HG03558 (cell line): Measurements from ENCODE around the gene GTF2IRD2.
A peak's percentile ranks its signal among the peaks of the same experiment; 100 is the strongest.
"Not testable (repeated sequence)": the region's sequence is repeated elsewhere in the genome, so short reads cannot be mapped to it uniquely, and the experiment has no call there.

Source experiments
- ATAC-seq: cut with Tn5 transposase; IDR thresholded peaks from one replicate; pipeline ENCODE4 v1.9.1; 2021; ENCODE audit warnings: moderate number of reproducible peaks; ENCODE audit not compliant: unreplicated experiment; ENCODE audit errors: extremely low read depth

The GTF2IRD2 gene

DNA sequence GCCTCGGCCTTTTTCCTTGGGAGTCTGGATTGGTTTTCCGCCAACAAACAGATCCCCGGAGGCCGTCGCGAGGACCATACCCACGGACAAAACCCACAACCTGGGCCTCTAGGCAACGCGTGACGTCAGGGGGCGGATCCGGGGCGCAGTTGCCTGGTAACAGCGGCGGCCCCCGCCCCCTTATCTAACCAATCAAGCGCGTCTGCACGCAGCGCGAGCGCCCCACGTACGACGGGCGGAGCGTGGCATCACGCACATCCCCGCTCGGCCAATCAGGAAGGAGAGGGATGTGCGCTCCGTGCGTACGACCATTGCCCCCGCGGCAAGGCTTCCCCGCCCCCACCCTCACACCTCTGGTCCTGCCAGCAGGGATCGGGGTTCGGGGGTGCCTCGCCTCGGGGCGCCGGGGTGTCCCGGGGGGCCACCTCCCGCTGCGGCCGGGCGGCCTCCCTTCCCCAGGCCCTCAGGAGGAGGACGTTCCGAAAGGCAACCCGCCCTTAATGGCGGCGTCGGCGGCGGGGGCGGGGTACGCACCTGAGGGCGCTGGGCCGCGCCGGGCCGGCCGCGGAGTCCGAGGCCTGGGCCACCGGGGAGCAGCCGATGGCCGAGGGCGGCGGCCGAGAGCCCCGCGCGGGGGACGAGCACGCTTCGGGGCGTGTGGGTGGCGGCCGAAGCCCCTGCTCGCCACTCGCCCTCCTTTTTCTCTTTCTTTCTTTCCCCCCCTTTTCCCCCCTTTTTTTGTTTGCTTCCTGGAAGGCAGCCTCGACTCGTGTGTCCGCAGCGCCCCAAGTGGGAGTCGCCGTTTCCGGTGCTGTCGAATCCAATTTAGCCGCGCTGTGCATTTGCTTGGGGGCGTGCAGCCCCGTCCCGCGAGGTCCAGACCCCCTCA lies at the start of gene GTF2IRD2:
Gene GTF2IRD2, minus strand, starts transcription at position 773 of the 889 bp plus-strand sequence. CDS start 15,227 bp downstream, outside the sequence.
- peak; percentile 85 for ATAC-seq

- ATAC-seq, result not testable (repeated sequence)
Observed at GRCh38 chr7:74890158-74891123, 39.0 kb upstream of the GTF2IRD2 start.

DNA sequence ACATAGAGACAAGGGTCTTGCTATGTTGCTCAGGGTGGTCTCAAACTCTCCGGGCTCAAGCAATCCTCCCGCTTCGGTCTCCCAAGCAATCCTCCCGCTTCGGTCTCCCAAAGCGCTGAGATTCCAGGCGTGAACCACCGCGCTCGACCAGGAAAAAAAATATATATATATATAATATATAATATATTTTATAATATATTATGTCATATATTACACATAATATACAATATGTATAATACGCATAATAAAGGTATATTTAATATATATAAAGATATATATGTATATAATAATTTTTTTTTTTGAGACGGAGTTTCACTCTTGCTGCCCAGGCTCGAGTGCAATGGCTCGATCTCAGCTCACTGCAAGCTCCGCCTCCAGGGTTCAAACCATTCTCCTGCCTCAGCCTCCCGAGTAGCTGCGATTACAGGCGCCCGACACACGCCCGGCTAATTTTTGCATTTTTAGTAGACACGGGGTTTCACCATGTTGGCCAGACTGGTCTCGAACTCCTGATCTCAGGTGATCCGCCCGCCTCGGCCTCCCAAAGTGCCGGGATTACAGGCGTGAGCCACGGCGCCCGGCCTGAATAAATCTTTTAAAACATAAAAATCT lies 38.2 kb upstream of the GTF2IRD2 start:
- not testable (repeated sequence) for ATAC-seq

- not testable (repeated sequence) for ATAC-seq
Observed at GRCh38 chr7:74885295-74885694, 33.9 kb upstream of the GTF2IRD2 start.

- ATAC-seq, result not testable (repeated sequence)
Observed at GRCh38 chr7:74882110-74882509, 30.7 kb upstream of the GTF2IRD2 start.

DNA sequence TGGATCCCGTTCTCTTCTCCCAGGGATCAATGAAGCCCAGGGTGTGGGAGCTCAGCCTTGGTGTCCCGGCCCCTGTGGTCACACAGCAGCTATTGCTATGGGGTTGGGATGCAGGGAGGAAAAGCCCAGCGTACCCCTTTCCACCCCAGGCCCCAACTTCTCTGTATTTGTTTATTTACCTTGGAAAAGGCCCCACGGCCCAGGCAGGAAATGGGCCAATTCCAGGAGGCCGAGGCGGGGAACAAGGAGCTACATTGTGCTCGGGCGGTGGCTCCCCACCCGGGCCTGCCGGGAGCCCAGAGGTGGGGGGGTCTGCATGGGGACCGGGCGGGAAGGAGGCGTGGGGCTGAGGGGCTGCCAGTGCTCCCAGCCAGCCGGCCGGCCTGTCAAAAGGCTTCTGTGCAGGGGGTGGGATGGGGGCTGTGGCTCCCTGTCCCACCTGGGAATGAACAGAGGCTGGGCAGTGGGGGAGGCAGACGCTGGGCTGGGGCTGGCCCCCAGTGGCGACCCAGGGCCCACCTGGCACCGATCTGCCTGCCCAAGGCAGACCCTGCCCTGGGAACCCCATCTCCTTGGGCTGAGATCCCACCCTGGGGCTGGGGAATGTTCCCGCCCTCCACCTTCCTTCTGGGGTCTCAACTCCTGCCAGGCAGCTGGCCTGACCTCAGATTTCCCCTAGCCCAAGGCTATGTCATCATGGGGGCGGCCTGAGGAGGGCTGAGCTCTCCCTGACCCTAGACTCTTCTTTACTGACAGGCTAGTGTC lies 23.5 kb upstream of the GTF2IRD2 start:
- not testable (repeated sequence) for ATAC-seq

- not testable (repeated sequence) for ATAC-seq
Observed at GRCh38 chr7:74874104-74874747, 22.8 kb upstream of the GTF2IRD2 start.

GRCh38 chr7:74872542-74872941 lies 21.1 kb upstream of the GTF2IRD2 start:
- ATAC-seq, result not testable (repeated sequence)

- ATAC-seq, result not testable (repeated sequence)
Observed at GRCh38 chr7:74865777-74866176, 14.4 kb upstream of the GTF2IRD2 start.

GRCh38 chr7:74849853-74850252 lies 1.6 kb downstream of the GTF2IRD2 start:
- not testable (repeated sequence) for ATAC-seq

DNA sequence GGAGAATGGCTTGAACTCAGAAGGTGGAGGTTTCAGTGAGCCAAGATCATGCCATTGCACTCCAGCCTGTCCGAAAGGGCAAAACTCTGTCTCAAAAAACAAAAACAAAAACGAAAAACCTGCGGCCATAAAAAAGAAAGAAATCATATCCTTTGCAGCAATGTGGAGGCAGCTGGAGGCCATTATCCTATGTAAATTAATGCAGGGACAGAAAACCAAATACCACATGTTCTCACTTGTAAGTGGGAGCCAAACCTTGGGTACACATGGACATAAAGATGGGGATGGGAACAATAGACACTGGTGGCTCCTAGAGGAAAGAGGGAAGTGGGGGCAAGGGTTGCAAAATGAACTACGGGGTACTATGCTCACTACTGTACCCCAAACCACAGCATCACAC lies 21.0 kb downstream of the GTF2IRD2 start:
- not testable (repeated sequence) for ATAC-seq

GRCh38 chr7:74829959-74830358 lies 21.4 kb downstream of the GTF2IRD2 start:
- not testable (repeated sequence) for ATAC-seq

- ATAC-seq, result not testable (repeated sequence)
Observed at GRCh38 chr7:74821259-74821658, 30.1 kb downstream of the GTF2IRD2 start.

- ATAC-seq, result peak; percentile 44
Observed at GRCh38 chr7:74820146-74820805, 31.1 kb downstream of the GTF2IRD2 start.

DNA sequence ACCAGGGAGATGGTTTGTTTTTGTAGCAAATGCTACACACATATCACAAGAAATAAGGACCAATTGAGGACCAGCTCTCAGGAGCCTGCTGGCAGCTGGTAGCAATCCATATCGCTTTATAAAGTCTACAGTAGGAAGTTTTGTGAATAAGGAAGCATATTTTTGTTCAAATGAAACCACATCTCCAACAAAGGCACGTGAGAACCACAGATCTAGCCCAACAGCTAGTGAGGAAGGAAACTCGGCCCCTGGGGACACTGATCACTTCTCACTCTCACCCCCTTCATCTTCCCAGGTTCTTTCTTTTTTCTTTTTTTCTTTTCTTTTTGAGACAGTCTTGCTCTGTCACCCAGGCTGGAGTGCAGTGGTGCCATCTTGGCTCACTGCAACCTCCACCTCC lies 35.5 kb downstream of the GTF2IRD2 start:
- ATAC-seq, result not testable (repeated sequence)

DNA sequence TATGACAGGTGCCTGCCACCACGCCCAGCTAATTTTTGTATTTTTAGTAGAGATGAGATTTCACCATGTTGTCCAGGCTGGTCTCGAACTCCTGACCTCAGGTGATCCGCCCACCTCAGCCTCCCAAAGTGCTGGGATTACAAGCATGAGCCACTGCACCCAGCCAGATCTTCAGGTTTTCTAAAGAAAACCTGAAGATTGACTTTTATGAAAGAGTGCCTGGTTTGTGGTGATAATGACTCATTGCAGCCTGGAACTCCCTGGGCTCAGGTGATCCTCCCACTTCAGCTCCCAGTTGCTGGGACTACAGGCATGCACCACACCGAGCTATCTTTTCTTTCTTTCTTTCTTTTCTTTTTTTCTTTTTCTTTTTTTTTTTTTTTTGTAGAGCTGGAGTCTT lies 52.8 kb downstream of the GTF2IRD2 start:
- not testable (repeated sequence) for ATAC-seq

GRCh38 chr7:74797848-74798622 lies 53.4 kb downstream of the GTF2IRD2 start:
- not testable (repeated sequence) for ATAC-seq
